Measurements from ENCODE around the gene SHQ1.

Gene SHQ1

DNA sequence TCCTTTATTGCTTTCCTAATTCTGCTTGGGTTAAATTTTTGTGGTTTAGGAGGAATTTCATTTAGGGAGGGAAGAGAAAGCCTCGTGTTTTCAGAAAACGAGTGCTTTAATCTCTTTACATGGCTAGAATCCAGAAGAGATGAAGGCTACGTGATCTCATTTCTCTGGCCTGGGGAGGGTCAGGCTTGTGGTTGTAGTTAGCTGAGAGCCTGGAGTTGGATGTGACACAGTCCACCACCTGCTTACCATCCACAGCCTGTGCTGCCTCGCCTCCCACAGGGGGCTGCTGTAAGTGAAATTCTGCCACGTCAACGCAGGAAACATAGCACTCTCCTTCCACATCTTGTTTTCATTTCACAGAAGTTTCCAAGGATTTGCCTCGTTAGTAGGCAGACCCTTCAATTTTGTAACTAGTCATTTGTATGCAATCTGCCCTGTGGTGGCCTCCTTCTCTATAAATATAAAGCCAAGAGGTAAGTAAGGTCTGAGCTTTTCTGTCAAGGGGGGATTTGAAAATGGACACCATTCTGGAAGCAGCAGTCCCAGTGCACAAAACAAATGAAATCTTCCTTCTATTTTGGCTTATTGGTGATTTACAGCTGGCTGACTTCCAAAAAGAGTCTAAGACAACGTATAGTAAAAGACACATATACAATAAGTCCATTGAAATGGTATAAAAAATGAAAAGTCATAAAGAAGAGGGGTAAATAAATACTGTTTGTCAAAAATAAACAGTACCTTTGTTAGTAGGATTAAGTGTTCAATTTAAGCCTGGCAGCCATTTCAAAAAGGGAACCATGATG, 43.0 kb upstream of the SHQ1 start (continued):
- TF ChIP-seq, protein P1, sequence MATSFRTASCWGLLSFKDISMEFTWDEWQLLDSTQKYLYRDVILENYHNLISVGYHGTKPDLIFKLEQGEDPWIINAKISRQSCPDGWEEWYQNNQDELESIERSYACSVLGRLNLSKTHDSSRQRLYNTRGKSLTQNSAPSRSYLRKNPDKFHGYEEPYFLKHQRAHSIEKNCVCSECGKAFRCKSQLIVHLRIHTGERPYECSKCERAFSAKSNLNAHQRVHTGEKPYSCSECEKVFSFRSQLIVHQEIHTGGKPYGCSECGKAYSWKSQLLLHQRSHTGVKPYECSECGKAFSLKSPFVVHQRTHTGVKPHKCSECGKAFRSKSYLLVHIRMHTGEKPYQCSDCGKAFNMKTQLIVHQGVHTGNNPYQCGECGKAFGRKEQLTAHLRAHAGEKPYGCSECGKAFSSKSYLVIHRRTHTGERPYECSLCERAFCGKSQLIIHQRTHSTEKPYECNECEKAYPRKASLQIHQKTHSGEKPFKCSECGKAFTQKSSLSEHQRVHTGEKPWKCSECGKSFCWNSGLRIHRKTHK (tag by site-specific recombination; IDR thresholded peaks at IDR 0.05) = no peak
- TF ChIP-seq, protein P2, sequence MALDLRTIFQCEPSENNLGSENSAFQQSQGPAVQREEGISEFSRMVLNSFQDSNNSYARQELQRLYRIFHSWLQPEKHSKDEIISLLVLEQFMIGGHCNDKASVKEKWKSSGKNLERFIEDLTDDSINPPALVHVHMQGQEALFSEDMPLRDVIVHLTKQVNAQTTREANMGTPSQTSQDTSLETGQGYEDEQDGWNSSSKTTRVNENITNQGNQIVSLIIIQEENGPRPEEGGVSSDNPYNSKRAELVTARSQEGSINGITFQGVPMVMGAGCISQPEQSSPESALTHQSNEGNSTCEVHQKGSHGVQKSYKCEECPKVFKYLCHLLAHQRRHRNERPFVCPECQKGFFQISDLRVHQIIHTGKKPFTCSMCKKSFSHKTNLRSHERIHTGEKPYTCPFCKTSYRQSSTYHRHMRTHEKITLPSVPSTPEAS (tag by site-specific recombination; IDR thresholded peaks at IDR 0.05) = no peak
- TF ChIP-seq ZNF24 (tag by site-specific recombination; IDR thresholded peaks at IDR 0.05) (0 out of 2 replicates have a peak, but pooled peaks have one; percentile 69), MYNN (tag by site-specific recombination; IDR thresholded peaks at IDR 0.05; ENCODE audit: borderline replicate concordance) (no peak), ZNF211 (tag by site-specific recombination; IDR thresholded peaks at IDR 0.05; ENCODE audit: low read depth) (no peak), ZNF629 (tag by site-specific recombination; IDR thresholded peaks at IDR 0.05) (peak; percentile 70), ZNF610 (tag by site-specific recombination; IDR thresholded peaks at IDR 0.05; ENCODE audit: borderline replicate concordance) (no peak), ZNF530 (tag by site-specific recombination; IDR thresholded peaks at IDR 0.05; ENCODE audit: low read depth) (no peak), ZNF37A (tag by site-specific recombination; IDR thresholded peaks at IDR 0.05) (no peak), WT1 (tag by site-specific recombination; IDR thresholded peaks at IDR 0.05) (peak; percentile 94), ZBTB20 (tag by site-specific recombination; IDR thresholded peaks at IDR 0.05) (no peak; the same call in 1 of the 2 replicates), ZNF169 (tag by site-specific recombination; IDR thresholded peaks at IDR 0.05) (no peak), ZNF416 (tag by site-specific recombination; IDR thresholded peaks at IDR 0.05) (no peak), SP2 (tag by site-specific recombination; IDR thresholded peaks at IDR 0.05) (no peak), ZBTB17 (tag by site-specific recombination; IDR thresholded peaks at IDR 0.05) (peak; percentile 63), ZNF791 (tag by site-specific recombination; IDR thresholded peaks at IDR 0.05) (no peak), ZNF132 (tag by site-specific recombination; IDR thresholded peaks at IDR 0.05; ENCODE audit: borderline replicate concordance) (no peak), ZNF239 (tag by site-specific recombination; IDR thresholded peaks at IDR 0.05) (no peak), GLIS1 (tag by site-specific recombination; IDR thresholded peaks at IDR 0.05) (peak; percentile 49; the same call in 1 of the 2 replicates), ZNF510 (tag by site-specific recombination; IDR thresholded peaks at IDR 0.05; ENCODE audit: insufficient replicate concordance) (no peak), ZNF19 (tag by site-specific recombination; IDR thresholded peaks at IDR 0.05; ENCODE audit: low read depth) (no peak)
- TF ChIP-seq, protein P3, sequence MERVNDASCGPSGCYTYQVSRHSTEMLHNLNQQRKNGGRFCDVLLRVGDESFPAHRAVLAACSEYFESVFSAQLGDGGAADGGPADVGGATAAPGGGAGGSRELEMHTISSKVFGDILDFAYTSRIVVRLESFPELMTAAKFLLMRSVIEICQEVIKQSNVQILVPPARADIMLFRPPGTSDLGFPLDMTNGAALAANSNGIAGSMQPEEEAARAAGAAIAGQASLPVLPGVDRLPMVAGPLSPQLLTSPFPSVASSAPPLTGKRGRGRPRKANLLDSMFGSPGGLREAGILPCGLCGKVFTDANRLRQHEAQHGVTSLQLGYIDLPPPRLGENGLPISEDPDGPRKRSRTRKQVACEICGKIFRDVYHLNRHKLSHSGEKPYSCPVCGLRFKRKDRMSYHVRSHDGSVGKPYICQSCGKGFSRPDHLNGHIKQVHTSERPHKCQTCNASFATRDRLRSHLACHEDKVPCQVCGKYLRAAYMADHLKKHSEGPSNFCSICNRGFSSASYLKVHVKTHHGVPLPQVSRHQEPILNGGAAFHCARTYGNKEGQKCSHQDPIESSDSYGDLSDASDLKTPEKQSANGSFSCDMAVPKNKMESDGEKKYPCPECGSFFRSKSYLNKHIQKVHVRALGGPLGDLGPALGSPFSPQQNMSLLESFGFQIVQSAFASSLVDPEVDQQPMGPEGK (tag by site-specific recombination; IDR thresholded peaks at IDR 0.05) = peak; percentile 87
- TF ChIP-seq, protein P4, sequence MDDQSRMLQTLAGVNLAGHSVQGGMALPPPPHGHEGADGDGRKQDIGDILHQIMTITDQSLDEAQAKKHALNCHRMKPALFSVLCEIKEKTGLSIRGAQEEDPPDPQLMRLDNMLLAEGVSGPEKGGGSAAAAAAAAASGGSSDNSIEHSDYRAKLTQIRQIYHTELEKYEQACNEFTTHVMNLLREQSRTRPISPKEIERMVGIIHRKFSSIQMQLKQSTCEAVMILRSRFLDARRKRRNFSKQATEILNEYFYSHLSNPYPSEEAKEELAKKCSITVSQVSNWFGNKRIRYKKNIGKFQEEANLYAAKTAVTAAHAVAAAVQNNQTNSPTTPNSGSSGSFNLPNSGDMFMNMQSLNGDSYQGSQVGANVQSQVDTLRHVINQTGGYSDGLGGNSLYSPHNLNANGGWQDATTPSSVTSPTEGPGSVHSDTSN (CRISPR knock-in tag; IDR thresholded peaks at IDR 0.05) = no peak
- TF ChIP-seq, protein P5, sequence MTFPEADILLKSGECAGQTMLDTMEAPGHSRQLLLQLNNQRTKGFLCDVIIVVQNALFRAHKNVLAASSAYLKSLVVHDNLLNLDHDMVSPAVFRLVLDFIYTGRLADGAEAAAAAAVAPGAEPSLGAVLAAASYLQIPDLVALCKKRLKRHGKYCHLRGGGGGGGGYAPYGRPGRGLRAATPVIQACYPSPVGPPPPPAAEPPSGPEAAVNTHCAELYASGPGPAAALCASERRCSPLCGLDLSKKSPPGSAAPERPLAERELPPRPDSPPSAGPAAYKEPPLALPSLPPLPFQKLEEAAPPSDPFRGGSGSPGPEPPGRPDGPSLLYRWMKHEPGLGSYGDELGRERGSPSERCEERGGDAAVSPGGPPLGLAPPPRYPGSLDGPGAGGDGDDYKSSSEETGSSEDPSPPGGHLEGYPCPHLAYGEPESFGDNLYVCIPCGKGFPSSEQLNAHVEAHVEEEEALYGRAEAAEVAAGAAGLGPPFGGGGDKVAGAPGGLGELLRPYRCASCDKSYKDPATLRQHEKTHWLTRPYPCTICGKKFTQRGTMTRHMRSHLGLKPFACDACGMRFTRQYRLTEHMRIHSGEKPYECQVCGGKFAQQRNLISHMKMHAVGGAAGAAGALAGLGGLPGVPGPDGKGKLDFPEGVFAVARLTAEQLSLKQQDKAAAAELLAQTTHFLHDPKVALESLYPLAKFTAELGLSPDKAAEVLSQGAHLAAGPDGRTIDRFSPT (tag by site-specific recombination; IDR thresholded peaks at IDR 0.05) = 0 out of 2 replicates have a peak, but pooled peaks have one; percentile 43
- TF ChIP-seq, protein P6, sequence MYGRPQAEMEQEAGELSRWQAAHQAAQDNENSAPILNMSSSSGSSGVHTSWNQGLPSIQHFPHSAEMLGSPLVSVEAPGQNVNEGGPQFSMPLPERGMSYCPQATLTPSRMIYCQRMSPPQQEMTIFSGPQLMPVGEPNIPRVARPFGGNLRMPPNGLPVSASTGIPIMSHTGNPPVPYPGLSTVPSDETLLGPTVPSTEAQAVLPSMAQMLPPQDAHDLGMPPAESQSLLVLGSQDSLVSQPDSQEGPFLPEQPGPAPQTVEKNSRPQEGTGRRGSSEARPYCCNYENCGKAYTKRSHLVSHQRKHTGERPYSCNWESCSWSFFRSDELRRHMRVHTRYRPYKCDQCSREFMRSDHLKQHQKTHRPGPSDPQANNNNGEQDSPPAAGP (tag by site-specific recombination; IDR thresholded peaks at IDR 0.05) = no peak
- TF ChIP-seq, protein P7, sequence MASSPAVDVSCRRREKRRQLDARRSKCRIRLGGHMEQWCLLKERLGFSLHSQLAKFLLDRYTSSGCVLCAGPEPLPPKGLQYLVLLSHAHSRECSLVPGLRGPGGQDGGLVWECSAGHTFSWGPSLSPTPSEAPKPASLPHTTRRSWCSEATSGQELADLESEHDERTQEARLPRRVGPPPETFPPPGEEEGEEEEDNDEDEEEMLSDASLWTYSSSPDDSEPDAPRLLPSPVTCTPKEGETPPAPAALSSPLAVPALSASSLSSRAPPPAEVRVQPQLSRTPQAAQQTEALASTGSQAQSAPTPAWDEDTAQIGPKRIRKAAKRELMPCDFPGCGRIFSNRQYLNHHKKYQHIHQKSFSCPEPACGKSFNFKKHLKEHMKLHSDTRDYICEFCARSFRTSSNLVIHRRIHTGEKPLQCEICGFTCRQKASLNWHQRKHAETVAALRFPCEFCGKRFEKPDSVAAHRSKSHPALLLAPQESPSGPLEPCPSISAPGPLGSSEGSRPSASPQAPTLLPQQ (tag by site-specific recombination; IDR thresholded peaks at IDR 0.05) = peak; percentile 54; the same call in 1 of the 2 replicates
- TF ChIP-seq, protein P8, sequence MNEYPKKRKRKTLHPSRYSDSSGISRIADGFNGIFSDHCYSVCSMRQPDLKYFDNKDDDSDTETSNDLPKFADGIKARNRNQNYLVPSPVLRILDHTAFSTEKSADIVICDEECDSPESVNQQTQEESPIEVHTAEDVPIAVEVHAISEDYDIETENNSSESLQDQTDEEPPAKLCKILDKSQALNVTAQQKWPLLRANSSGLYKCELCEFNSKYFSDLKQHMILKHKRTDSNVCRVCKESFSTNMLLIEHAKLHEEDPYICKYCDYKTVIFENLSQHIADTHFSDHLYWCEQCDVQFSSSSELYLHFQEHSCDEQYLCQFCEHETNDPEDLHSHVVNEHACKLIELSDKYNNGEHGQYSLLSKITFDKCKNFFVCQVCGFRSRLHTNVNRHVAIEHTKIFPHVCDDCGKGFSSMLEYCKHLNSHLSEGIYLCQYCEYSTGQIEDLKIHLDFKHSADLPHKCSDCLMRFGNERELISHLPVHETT (tag by site-specific recombination; IDR thresholded peaks at IDR 0.05) = 0 out of 2 replicates have a peak, but pooled peaks have one; percentile 43

All from HEK293 (cell line).